Bronchus fibroblast of lung (primary cell): ENCODE results near the gene GATA2. TPM values are rescaled to one million over a fixed set of nuclear protein-coding genes. Genes with fewer than 3 reads are reported as not detected.

Experiments
- total RNA-seq: library from RNA; depleted of rRNA; stranded (reverse); fragments of >200 nt; gene quantifications from 2 replicates; pipeline ENCODE4 v1.2.3, GENCODE V29; 2015

GATA2 gene
- total RNA-seq: 2.8 and 3.7 TPM in 2 replicates

DNA sequence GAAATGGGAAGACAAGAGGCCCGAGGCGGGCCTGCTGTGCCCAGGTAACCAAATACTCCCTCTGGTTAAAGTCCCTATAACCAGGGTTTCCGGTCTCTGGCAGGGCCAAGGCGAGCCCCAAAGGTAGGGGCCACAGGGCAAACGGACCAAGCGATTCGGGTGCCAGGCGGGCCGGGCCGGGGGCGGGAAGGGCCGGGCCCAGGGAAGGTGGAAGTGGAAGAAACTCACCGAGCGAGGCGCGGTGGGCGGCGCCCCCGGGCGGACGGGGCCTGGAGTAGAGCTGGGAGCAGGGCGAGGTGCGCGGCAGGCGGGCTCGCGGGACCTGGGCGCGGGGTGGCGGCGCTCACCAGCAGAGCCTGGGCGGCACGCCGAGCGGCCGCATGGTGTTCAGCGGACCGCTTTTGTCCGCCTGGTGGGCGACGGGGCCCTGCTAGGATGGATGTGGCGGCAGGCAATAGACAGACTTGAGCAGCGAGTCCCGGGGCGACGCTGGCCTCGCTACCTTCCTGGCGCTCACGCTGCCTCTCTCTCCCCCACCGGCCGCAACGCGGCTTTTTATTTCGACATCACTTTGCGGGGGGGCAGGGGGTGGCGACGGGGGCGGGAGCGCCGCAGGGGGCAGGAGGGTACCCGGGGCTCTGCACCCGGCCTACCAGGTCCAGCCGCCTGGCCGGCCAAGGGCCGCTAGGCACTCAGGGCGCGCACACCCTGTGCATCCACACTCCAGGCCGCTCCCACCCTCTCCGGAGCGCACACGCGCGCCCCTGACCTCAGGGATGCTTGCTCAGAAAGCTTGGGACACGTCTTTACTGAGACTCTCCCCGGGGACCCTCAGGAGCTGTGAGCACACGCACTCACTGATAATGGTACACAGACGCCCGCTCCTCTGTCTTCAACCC is at the start of gene GATA2:
Gene GATA2 (minus strand): TSS at position 531 of the 899 bp plus-strand sequence. CDS start 6,170 bp downstream, outside the sequence.

DNA sequence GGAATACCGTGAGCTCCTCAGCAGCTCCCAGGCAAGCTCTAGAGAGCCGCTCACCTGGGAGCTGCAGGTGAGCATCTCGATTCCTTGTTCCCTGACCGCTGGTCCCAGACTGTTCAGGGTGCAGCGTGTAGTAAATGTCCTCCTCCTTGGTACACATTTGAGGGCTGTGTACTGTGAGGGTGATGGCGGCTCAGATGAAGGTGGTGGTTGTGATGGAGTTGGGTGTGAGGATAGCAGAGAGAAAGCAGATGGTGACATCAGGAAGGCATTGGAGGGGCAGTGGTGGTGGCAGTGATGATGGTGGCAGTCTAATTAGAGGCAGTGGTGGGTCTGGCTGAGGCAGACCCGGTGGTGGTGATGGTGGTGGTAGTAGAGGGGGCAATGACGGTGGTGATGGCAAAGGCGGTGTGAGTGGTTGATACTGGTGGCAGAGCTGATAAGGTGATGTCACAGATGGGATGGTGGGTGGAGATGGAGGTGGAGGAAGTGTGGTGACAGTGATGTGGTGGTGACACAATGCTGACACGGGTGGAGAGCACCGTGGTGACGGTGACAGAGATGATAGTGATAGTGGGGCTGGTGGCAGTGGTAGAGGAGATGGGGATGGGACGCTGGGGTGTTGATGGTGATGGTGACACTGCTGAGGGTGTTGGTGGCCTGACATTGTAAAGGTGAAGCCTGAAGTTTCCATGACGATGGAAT is 26.0 kb downstream of the GATA2 start, which contains the start of gene DNAJB8:
Gene DNAJB8 (minus strand): TSS at position 51 of the 702 bp plus-strand sequence. CDS start 3,645 bp downstream, outside the sequence.

Other genes with a start within 250 kb of the GATA2 start
- gene DNAJB8, start 26.3 kb downstream of the GATA2 start, total RNA-seq: not detected in 2 replicates
- gene RPN1, start 157.6 kb upstream of the GATA2 start, total RNA-seq: 321 and 336 TPM in 2 replicates
- gene RAB7A, start 233.0 kb upstream of the GATA2 start, total RNA-seq: 47.6 and 64.1 TPM in 2 replicates